Ishikawa (cell line): ENCODE measurements around the gene CETP.

Experiments
- CEBPB ChIP-seq: IDR thresholded peaks from 2 replicates; pipeline ENCODE4 v1.6.1; 2012
- YY1 ChIP-seq: IDR thresholded peaks from 2 replicates; pipeline ENCODE4 v1.6.1; 2012; ENCODE audit warnings: low read depth
- TF ChIP-seq, protein P1 (sequence below): IDR thresholded peaks from 2 replicates; pipeline ENCODE4 v1.6.1; 2012

DNA sequence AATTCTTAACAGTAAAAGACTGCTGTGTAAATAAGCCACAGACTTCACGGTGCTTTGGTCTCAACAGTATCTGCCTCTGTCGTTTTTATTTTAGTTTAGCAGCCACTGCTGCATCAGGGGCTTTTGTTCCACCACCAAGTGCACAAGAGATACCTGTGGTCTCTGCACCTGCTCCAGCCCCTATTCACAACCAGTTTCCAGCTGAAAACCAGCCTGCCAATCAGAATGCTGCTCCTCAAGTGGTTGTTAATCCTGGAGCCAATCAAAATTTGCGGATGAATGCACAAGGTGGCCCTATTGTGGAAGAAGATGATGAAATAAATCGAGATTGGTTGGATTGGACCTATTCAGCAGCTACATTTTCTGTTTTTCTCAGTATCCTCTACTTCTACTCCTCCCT, 21.9 kb upstream of the CETP start:
- TF ChIP-seq YY1 (no peak), CEBPB (no peak)
- TF ChIP-seq, protein P1, sequence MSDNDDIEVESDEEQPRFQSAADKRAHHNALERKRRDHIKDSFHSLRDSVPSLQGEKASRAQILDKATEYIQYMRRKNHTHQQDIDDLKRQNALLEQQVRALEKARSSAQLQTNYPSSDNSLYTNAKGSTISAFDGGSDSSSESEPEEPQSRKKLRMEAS = no peak
